DMS53 (cell line): ENCODE measurements around the gene HDGFL3.
"Not testable (repeated sequence)": the region's sequence is repeated elsewhere in the genome, so short reads cannot be mapped to it uniquely, and the experiment has no call there.

Experiments used
- DNase-seq: peaks from one replicate; lab custom pipeline; 2025; lab: John Stamatoyannopoulos, UW

The HDGFL3 gene

GRCh38 chr15:83100097-83100646, 107.5 kb downstream of the HDGFL3 start:
- DNase-seq: no peak

GRCh38 chr15:83099290-83099689, 108.3 kb downstream of the HDGFL3 start:
- peak; percentile 44 for DNase-seq

- DNase-seq: no peak
Measured at GRCh38 chr15:83098079-83098478, 109.5 kb downstream of the HDGFL3 start.

- peak; percentile 57 for DNase-seq
Measured at GRCh38 chr15:83094583-83094982, 113.0 kb downstream of the HDGFL3 start.

- DNase-seq: peak; percentile 84
Measured at GRCh38 chr15:83092309-83092976, 115.2 kb downstream of the HDGFL3 start.

- DNase-seq: peak; percentile 25
Measured at GRCh38 chr15:83091965-83092308, 115.7 kb downstream of the HDGFL3 start.

GRCh38 chr15:83090465-83090864, 117.2 kb downstream of the HDGFL3 start:
- DNase-seq: no peak

GRCh38 chr15:83088876-83089275, 118.7 kb downstream of the HDGFL3 start:
- DNase-seq: no peak

- no peak for DNase-seq
Measured at GRCh38 chr15:83087576-83087975, 120.0 kb downstream of the HDGFL3 start.

- DNase-seq: not testable (repeated sequence)
Measured at GRCh38 chr15:83085864-83086552, 121.6 kb downstream of the HDGFL3 start.

GRCh38 chr15:83085461-83085860, 122.2 kb downstream of the HDGFL3 start:
- not testable (repeated sequence) for DNase-seq

GRCh38 chr15:83082730-83083386, 124.8 kb downstream of the HDGFL3 start:
- DNase-seq: no peak

- no peak for DNase-seq
Measured at GRCh38 chr15:83081256-83082014, 126.2 kb downstream of the HDGFL3 start.

- no peak for DNase-seq
Measured at GRCh38 chr15:83078712-83079111, 128.9 kb downstream of the HDGFL3 start.
